ENCODE results near the gene OR8B8. TPM values are rescaled to one million over a fixed set of nuclear protein-coding genes. Genes with fewer than 3 reads are reported as not detected.

The OR8B8 gene
- total RNA-seq, 4 donors from 2014 or later, result not detected

DNA sequence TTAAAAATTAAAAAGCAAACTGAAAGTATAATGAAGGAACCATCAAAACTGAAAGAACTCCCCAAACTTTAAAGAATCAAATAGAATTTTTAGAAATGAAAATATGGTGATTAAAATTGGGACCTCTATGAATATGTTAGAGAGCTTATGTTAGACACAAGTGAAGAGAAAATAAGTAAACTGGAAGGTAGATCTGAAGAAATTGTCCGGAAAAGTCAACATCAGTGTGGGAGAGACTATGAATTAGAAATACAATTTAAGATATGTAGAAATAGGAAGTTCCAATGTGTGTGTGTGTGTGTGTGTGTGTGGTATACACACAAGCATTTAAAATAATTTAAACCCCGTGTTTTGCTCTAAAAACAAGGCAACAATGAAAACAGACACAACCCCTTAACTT, 15.9 kb downstream of the OR8B8 start:
- no peak for DNase-seq (ENCODE audit: low spot score in 2 of 2)
- Histone ChIP-seq H3K27me3 (no peaks in the 10 kb centered on the region), H3K4me1 (no peaks in the 10 kb centered on the region), H3K27ac (no peak overlapping the region), H3K9me3 (peaks cover 0 to 10% (median 0%) of the 10 kb centered on the region in 4 donors), H3K4me3 (no peak overlapping the region), H3K36me3 (no peaks in the 10 kb centered on the region)
- 78 to 85% methylated on average over 2 of the region's 2 CpGs for WGBS, 2 donors
- TF ChIP-seq EP300 (IDR thresholded peaks at IDR 0.05), result no peak

DNA sequence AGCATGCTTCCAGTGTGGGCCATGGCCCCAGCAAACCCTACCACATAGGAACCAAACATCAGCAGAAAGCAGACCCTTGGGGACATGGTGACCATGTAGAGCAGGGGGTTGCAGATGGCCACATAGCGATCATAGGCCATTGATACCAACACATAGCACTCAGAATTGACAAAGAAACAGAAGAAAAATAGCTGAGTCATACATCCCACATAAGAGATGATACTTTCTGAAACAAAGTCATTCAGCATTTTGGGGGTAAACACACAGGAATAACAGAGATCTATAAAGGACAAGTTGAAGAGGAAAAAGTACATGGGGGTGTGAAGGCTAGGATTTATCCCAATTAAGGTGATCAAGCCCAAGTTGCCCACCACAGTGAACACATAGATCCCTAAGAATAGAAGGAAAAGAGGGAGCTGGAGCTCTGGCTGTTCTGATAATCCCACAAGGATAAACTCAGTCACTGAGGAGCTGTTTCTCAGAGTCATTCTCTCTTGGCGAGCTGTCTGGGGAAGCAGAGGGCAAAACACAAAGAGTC, 21.0 kb downstream of the OR8B8 start, which contains the start of gene OR8B4:
TSS of gene OR8B4 (minus strand) at position 488 of the 538 bp plus-strand sequence. CDS start at position 488, 0 bp downstream.
- Histone ChIP-seq H3K27me3 (no peaks in the 10 kb centered on the region), H3K4me3 (no peak within 1 kb of the TSS), H3K27ac (no peak within 1 kb of the TSS), H3K36me3 (no peaks in the 10 kb centered on the region), H3K4me1 (no peaks in the 10 kb centered on the region), H3K9me3 (peaks cover 0 to 2% (median 0%) of the 10 kb centered on the region in 4 donors)
- TF ChIP-seq, protein P1, sequence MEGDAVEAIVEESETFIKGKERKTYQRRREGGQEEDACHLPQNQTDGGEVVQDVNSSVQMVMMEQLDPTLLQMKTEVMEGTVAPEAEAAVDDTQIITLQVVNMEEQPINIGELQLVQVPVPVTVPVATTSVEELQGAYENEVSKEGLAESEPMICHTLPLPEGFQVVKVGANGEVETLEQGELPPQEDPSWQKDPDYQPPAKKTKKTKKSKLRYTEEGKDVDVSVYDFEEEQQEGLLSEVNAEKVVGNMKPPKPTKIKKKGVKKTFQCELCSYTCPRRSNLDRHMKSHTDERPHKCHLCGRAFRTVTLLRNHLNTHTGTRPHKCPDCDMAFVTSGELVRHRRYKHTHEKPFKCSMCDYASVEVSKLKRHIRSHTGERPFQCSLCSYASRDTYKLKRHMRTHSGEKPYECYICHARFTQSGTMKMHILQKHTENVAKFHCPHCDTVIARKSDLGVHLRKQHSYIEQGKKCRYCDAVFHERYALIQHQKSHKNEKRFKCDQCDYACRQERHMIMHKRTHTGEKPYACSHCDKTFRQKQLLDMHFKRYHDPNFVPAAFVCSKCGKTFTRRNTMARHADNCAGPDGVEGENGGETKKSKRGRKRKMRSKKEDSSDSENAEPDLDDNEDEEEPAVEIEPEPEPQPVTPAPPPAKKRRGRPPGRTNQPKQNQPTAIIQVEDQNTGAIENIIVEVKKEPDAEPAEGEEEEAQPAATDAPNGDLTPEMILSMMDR (IDR thresholded peaks at IDR 0.05), result no peak
- no peak for TF ChIP-seq EP300 (IDR thresholded peaks at IDR 0.05)
- no peak for TF ChIP-seq POLR2A (IDR thresholded peaks at IDR 0.05)
- DNase-seq (ENCODE audit: low spot score in 2 of 2), result no peak
- WGBS, 2 donors, result 94% methylated on average over 2 of the region's 2 CpGs

DNA sequence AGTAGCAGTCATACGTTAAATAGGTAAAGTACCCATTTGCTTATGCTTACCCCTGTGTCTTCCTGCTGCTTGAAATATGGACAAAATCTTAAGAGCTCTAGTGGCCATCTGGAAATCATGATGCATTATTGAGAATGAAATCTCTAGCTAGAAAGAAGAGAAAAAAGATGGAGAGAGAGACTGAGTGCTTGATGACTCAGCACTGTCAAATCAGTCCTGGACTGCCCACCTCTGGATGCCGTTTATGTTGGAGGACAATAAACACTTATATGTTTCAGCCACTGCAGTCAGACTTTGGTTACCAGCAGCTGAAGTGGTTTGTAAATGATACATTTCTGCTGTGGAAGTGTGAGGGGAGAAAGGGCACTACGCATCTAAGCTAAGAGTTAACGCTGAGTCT, 24.5 kb downstream of the OR8B8 start:
- H3K4me1 ChIP-seq, result no peaks in the 10 kb centered on the region
- H3K4me3 ChIP-seq, result no peak overlapping the region
- TF ChIP-seq POLR2A (IDR thresholded peaks at IDR 0.05), result no peak
- TF ChIP-seq EP300 (IDR thresholded peaks at IDR 0.05), result no peak
- TF ChIP-seq, protein P1 (IDR thresholded peaks at IDR 0.05), result no peak
- no peaks in the 10 kb centered on the region for H3K9me3 ChIP-seq
- WGBS, 2 donors, result 61 to 68% methylated on average over 4 of the region's 4 CpGs
- H3K27ac ChIP-seq, result no peak overlapping the region
- H3K27me3 ChIP-seq, result no peaks in the 10 kb centered on the region
- DNase-seq (ENCODE audit: low spot score in 2 of 2), result no peak
- H3K36me3 ChIP-seq, result no peaks in the 10 kb centered on the region

DNA sequence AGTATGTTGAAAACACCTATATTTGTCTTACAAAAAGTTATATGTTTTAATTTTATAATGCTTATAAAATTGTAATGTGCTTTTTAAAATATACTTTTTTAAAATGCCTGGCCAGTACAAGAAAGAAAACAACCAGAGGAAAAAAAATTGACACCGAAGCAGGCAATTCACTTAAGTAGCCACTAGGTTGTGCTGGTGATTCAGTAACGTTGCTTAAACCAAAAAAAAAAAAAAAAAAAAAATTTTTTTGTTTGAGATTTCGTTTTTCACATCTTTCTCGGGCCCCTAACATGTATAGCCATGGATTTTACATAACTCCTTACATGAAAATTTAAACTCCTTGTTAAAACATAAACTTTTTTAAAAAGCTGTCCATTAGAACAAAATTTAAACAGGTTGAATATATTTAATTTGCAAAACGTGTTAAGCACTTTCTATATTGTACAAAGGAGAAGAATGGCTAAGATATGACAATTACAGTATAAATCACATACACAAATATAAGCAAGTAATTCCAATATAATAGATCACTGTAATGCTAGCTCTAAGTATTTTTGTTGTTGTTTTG, 30.1 kb downstream of the OR8B8 start:
- TF ChIP-seq POLR2A (IDR thresholded peaks at IDR 0.05) (no peak), EP300 (IDR thresholded peaks at IDR 0.05) (no peak)
- TF ChIP-seq, protein P1 (IDR thresholded peaks at IDR 0.05), result peak in 3 of 5 experiments; percentile 26 to 50 (median 28)
- Histone ChIP-seq H3K9me3 (no peaks in the 10 kb centered on the region), H3K36me3 (no peaks in the 10 kb centered on the region), H3K27ac (no peak overlapping the region), H3K27me3 (no peaks in the 10 kb centered on the region), H3K4me3 (no peak overlapping the region), H3K4me1 (no peaks in the 10 kb centered on the region)
- no peak for DNase-seq (ENCODE audit: low spot score in 2 of 2)
- 14 to 19% methylated on average over 5 of the region's 5 CpGs for WGBS, 2 donors

DNA sequence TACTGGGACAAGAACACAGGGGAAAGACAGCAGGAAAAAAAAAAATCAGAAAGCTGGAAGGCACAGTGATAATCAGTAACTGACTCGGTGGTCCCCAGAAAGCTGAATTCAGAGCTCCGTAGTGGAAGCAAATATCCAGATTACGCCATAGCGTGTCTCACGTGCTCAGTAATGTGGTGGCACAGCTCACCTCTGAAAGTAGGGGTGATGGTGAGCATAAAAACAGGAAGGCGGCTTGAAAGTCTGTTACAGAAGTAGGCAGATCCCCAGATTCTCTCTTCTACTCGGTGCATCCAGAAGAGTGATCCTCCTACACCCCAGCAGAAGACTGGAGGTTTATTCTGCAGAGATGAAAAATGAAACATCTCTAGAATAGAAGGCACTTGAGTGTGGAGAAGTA, 35.6 kb downstream of the OR8B8 start:
- 87 to 89% methylated on average over 7 of the region's 7 CpGs for WGBS, 2 donors
- H3K4me1 ChIP-seq, result no peaks in the 10 kb centered on the region
- H3K36me3 ChIP-seq, result no peaks in the 10 kb centered on the region
- no peak overlapping the region for H3K27ac ChIP-seq
- no peaks in the 10 kb centered on the region for H3K9me3 ChIP-seq
- DNase-seq (ENCODE audit: low spot score in 2 of 2), result no peak
- H3K4me3 ChIP-seq, result no peak overlapping the region
- H3K27me3 ChIP-seq, result no peaks in the 10 kb centered on the region
- TF ChIP-seq POLR2A (IDR thresholded peaks at IDR 0.05) (no peak), EP300 (IDR thresholded peaks at IDR 0.05) (no peak)
- TF ChIP-seq, protein P1 (IDR thresholded peaks at IDR 0.05), result no peak

Measured in tibial nerve (tissue), 4 donors.